Stimulated activated naive CD4-positive, alpha-beta T cell (primary cell): Measurements from ENCODE around the gene COL28A1.
"Not testable (repeated sequence)": the region's sequence is repeated elsewhere in the genome, so short reads cannot be mapped to it uniquely, and the experiment has no call there.

Experiments
- DNase-seq, 6 experiments: peaks; one replicate each; lab custom pipeline; 2025; lab: John Stamatoyannopoulos, UW

Gene COL28A1

GRCh38 chr7:7416031-7416858 is 119.4 kb downstream of the COL28A1 start:
- no peak for DNase-seq

- no peak for DNase-seq
Observed at GRCh38 chr7:7414791-7415603, 120.7 kb downstream of the COL28A1 start.

GRCh38 chr7:7408001-7408770 is 127.5 kb downstream of the COL28A1 start:
- DNase-seq, result no peak

- DNase-seq, result no peak
Observed at GRCh38 chr7:7405461-7405860, 130.2 kb downstream of the COL28A1 start.

GRCh38 chr7:7399707-7400106 is 136.0 kb downstream of the COL28A1 start:
- DNase-seq, result no peak

- no peak for DNase-seq
Observed at GRCh38 chr7:7395785-7396184, 139.9 kb downstream of the COL28A1 start.

GRCh38 chr7:7388164-7388563 is 147.5 kb downstream of the COL28A1 start:
- not testable (repeated sequence) for DNase-seq

GRCh38 chr7:7385421-7385820 is 150.3 kb downstream of the COL28A1 start:
- DNase-seq, result no peak

- no peak for DNase-seq
Observed at GRCh38 chr7:7384228-7384627, 151.4 kb downstream of the COL28A1 start.

- no peak for DNase-seq
Observed at GRCh38 chr7:7375538-7375937, 160.1 kb downstream of the COL28A1 start.

GRCh38 chr7:7370076-7370475 is 165.6 kb downstream of the COL28A1 start:
- no peak for DNase-seq

- DNase-seq, result no peak
Observed at GRCh38 chr7:7369134-7369533, 166.5 kb downstream of the COL28A1 start.

- no peak for DNase-seq
Observed at GRCh38 chr7:7354674-7355073, 181.0 kb downstream of the COL28A1 start.

- DNase-seq, result no peak
Observed at GRCh38 chr7:7352845-7353244, 182.8 kb downstream of the COL28A1 start.

- no peak for DNase-seq
Observed at GRCh38 chr7:7351832-7352231, 183.8 kb downstream of the COL28A1 start.

- DNase-seq, result no peak
Observed at GRCh38 chr7:7351156-7351555, 184.5 kb downstream of the COL28A1 start.

- DNase-seq, result no peak
Observed at GRCh38 chr7:7349156-7349555, 186.5 kb downstream of the COL28A1 start.

- no peak for DNase-seq
Observed at GRCh38 chr7:7347045-7347444, 188.6 kb downstream of the COL28A1 start.

- DNase-seq, result no peak
Observed at GRCh38 chr7:7344583-7344982, 191.1 kb downstream of the COL28A1 start.

GRCh38 chr7:7335909-7336308 is 199.8 kb downstream of the COL28A1 start:
- DNase-seq, result no peak

- DNase-seq, result no peak
Observed at GRCh38 chr7:7335215-7335614, 200.5 kb downstream of the COL28A1 start.

GRCh38 chr7:7333610-7334009 is 202.1 kb downstream of the COL28A1 start:
- no peak for DNase-seq
